ENCODE measurements around the gene TRABD2B. TPM values are rescaled to one million over a fixed set of nuclear protein-coding genes. Genes with fewer than 3 reads are reported as not detected.

Gene TRABD2B
- total RNA-seq, 3 donors from 2014 or later, result 1.4 to 3.7 (median 2.3) TPM

DNA sequence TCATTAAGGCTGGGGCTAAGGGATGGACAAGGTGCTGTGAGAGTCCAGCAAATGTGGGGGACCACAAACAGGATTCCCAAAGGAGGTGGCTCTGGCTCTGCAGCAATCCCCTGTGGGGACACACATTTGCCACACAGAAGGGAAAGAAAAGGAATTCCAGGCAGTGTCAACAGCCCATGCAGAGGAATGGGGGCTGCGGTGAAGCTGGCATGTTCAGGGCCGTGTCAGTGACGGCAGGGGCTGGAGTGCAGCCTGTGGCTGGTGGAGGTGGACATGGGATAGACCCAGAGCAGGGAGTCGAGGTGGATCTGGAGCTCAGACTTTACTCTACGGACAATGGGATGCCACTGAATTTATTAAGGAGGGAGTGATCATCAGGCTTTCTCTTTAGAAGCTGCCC, 183.2 kb downstream of the TRABD2B start:
- no peaks in the 10 kb centered on the region for H3K27me3 ChIP-seq
- H3K27ac ChIP-seq, result no peak overlapping the region
- intact Hi-C loops (cut with DNase I; ENCODE audit: low total_unique reads), result no loop called here
- TF ChIP-seq POLR2A (IDR thresholded peaks at IDR 0.05) (no peak), CTCF (IDR thresholded peaks at IDR 0.05) (no peak), POLR2AphosphoS5 (IDR thresholded peaks at IDR 0.05) (no peak)
- no peaks in the 10 kb centered on the region for H3K36me3 ChIP-seq
- no peak for DNase-seq (ENCODE audit: low spot score in 2 of 2)
- H3K4me3 ChIP-seq, result no peak overlapping the region
- H3K9me3 ChIP-seq, result no peaks in the 10 kb centered on the region
- H3K4me1 ChIP-seq, result no peaks in the 10 kb centered on the region

GRCh38 chr1:47812904-47813514, 184.2 kb downstream of the TRABD2B start:
- H3K27me3 ChIP-seq, result no peaks in the 10 kb centered on the region
- no peaks in the 10 kb centered on the region for H3K36me3 ChIP-seq
- no peak for TF ChIP-seq POLR2A (IDR thresholded peaks at IDR 0.05)
- no peak for TF ChIP-seq CTCF (IDR thresholded peaks at IDR 0.05)
- TF ChIP-seq POLR2AphosphoS5 (IDR thresholded peaks at IDR 0.05), result no peak
- no peak overlapping the region for H3K4me3 ChIP-seq
- H3K4me1 ChIP-seq, result no peaks in the 10 kb centered on the region
- no peak overlapping the region for H3K27ac ChIP-seq
- intact Hi-C loops (cut with DNase I; ENCODE audit: low total_unique reads), result no loop called here
- no peaks in the 10 kb centered on the region for H3K9me3 ChIP-seq
- DNase-seq (ENCODE audit: low spot score in 2 of 2), result no peak

GRCh38 chr1:47810964-47811682, 186.1 kb downstream of the TRABD2B start:
- TF ChIP-seq POLR2A (IDR thresholded peaks at IDR 0.05) (no peak), CTCF (IDR thresholded peaks at IDR 0.05) (no peak), POLR2AphosphoS5 (IDR thresholded peaks at IDR 0.05) (no peak)
- H3K4me1 ChIP-seq, result no peaks in the 10 kb centered on the region
- H3K36me3 ChIP-seq, result no peaks in the 10 kb centered on the region
- intact Hi-C loops (cut with DNase I; ENCODE audit: low total_unique reads), result no loop called here
- no peak for DNase-seq (ENCODE audit: low spot score in 2 of 2)
- H3K27ac ChIP-seq, result no peak overlapping the region
- H3K9me3 ChIP-seq, result no peaks in the 10 kb centered on the region
- no peak overlapping the region for H3K4me3 ChIP-seq
- H3K27me3 ChIP-seq, result no peaks in the 10 kb centered on the region

- Histone ChIP-seq H3K4me3 (no peak overlapping the region), H3K27me3 (no peaks in the 10 kb centered on the region), H3K27ac (peak overlapping the region in 1 of 2 donors; percentile 32), H3K36me3 (no peaks in the 10 kb centered on the region), H3K4me1 (no peaks in the 10 kb centered on the region), H3K9me3 (no peaks in the 10 kb centered on the region)
- intact Hi-C loops (cut with DNase I; ENCODE audit: low total_unique reads), result loop anchor here (5.0 kb wide), 1 partner anchor 1028 kb away; no protein-coding TSS in a partner anchor
- TF ChIP-seq POLR2AphosphoS5 (IDR thresholded peaks at IDR 0.05), result no peak
- no peak for TF ChIP-seq CTCF (IDR thresholded peaks at IDR 0.05)
- no peak for TF ChIP-seq POLR2A (IDR thresholded peaks at IDR 0.05)
- no peak for DNase-seq (ENCODE audit: low spot score in 2 of 2)
These were observed 187.7 kb downstream of the TRABD2B start for GRCh38 chr1:47809301-47810084.

Measured in breast epithelium (tissue), 4 donors.